Ovary (tissue), 9 donors: Measurements from ENCODE around the gene EML1. TPM values are rescaled to one million over a fixed set of nuclear protein-coding genes. Genes with fewer than 3 reads are reported as not detected.

ENCODE experiments used
- DNase-seq, 5 donors: peaks; one replicate each; pipeline ENCODE4 v3.0.0-alpha.2; 2019 to 2020
- H3K27ac ChIP-seq, 2 donors: fragments of 200-600 bp; one replicate each; pipeline versions ENCODE4 v1.5.1 to v1.8.0; 2019 to 2022
- H3K27me3 ChIP-seq: fragments of 200-600 bp; one replicate; pipeline ENCODE4 v1.8.0; 2022
- H3K36me3 ChIP-seq: fragments of 200-600 bp; sonication (generic); one replicate; pipeline ENCODE4 v1.5.1; 2019
- H3K4me1 ChIP-seq: one replicate; pipeline ENCODE4 v1.8.1; 2013; ENCODE audit warnings: mild to moderate bottlenecking, moderate library complexity; ENCODE audit not compliant: insufficient read depth
- H3K4me3 ChIP-seq: fragments of 200-600 bp; sonication (generic); one replicate; pipeline ENCODE4 v1.5.1; 2017
- H3K9me3 ChIP-seq, 2 donors: fragments of 200-600 bp in 1 of 2; sonication (generic) in 1 of 2; one replicate each; pipeline versions ENCODE4 v1.5.1 to v1.8.1; 2013 to 2019; ENCODE audit warnings: mild to moderate bottlenecking in 1 of 2, moderate library complexity in 1 of 2
- CTCF ChIP-seq, 3 donors: fragments of 450-650 bp in 2 of 3; fragments of 200-600 bp in 1 of 3; IDR thresholded peaks; one replicate each; pipeline versions ENCODE4 v1.5.1 to v1.8.0; 2016 to 2022; ENCODE audit warnings: antibody characterized with exemption in 3 of 3, mild to moderate bottlenecking in 1 of 3
- EP300 ChIP-seq: sonication (generic); formaldehyde crosslinking; IDR thresholded peaks from one replicate; pipeline ENCODE4 v1.6.1; 2017; ENCODE audit warnings: antibody characterized with exemption
- POLR2A ChIP-seq: fragments of 450-650 bp; IDR thresholded peaks from one replicate; pipeline ENCODE4 v1.6.1; 2017; ENCODE audit warnings: antibody characterized with exemption, mild to moderate bottlenecking, moderate library complexity
- WGBS, 3 donors: extraction: QIAGEN DNeasy Blood & Tissue Kit in 1 of 3; methylation state at CpG; one replicate each; pipeline versions ENCODE4 v1.1.5 to v1.1.7; 2013 to 2017; 5-methylcytosine and 5-hydroxymethylcytosine counted together
- intact Hi-C, 4 donors: fragments of 100-400 bp; cut with DNase I; formaldehyde crosslinking; loops; one replicate each; pipeline versions ENCODE4 v1.11.0 to v1.15.1; 2022 to 2023
- polyA plus RNA-seq, 2 donors: library from polyadenylated mRNA; stranded (reverse); fragments of 200-250 nt in 1 of 2; fragments of 350-450 nt in 1 of 2; fragmentation: Illumina TruSeq in 1 of 2; extraction: RNeasy Lipid Tissue Mini Kit (QIAGEN cat#74804) in 1 of 2; gene quantifications; one replicate each; pipeline ENCODE4 v1.2.3, GENCODE V29; 2013 to 2014
- total RNA-seq, 7 donors: library from RNA; depleted of rRNA in 2 of 7; stranded (reverse); fragments of >200 nt in 2 of 7; fragmentation: NEBNext Ultra II Directional in 3 of 7; extraction: Animal tissue kit (Norgen Biotek cat#: 25700) in 3 of 7; gene quantifications; one replicate each; pipeline versions ENCODE4 v1.1.0 to v1.2.4, GENCODE V29; 2016 to 2023
- donor health status: DM: no; HTN: no; CAD: no; lungs with moderate emphysema.
- donor health status: DM: no; HTN: no; CAD: no.
- donor health status: Bipolar disorder and iron deficiency.
- donor health status: DM: yes; HTN: yes; CAD: no.
- donor health status: DM: no; HTN: no; CAD: no.
- donor health status: DM: yes; HTN: yes; CAD: no.

The EML1 gene
- total and polyA plus RNA-seq, 9 donors: 4.4 to 22.3 (median 9.8) TPM

GRCh38 chr14:99855271-99855670 is 62.1 kb downstream of the EML1 start:
- Histone ChIP-seq H3K36me3 (no peaks in the 10 kb centered on the region), H3K27ac (no peak overlapping the region), H3K4me3 (no peak overlapping the region), H3K27me3 (no peaks in the 10 kb centered on the region), H3K4me1 (no peaks in the 10 kb centered on the region), H3K9me3 (no peaks in the 10 kb centered on the region)
- intact Hi-C loops: no loop called here
- no peak for DNase-seq
- TF ChIP-seq CTCF (IDR thresholded peaks at IDR 0.05): no peak
- no peak for TF ChIP-seq EP300
- TF ChIP-seq POLR2A: no peak

- TF ChIP-seq POLR2A (no peak), CTCF (IDR thresholded peaks at IDR 0.05) (no peak), EP300 (no peak)
- Histone ChIP-seq H3K27ac (no peak overlapping the region), H3K4me3 (no peak overlapping the region), H3K9me3 (no peaks in the 10 kb centered on the region), H3K27me3 (no peaks in the 10 kb centered on the region), H3K4me1 (no peaks in the 10 kb centered on the region), H3K36me3 (no peaks in the 10 kb centered on the region)
- intact Hi-C loops: no loop called here
- no peak for DNase-seq
- WGBS, 3 donors: 96 to 100% (median 97%) methylated on average over 1 of the region's 1 CpG
Observed at GRCh38 chr14:99857551-99857950, 64.3 kb downstream of the EML1 start.

- WGBS, 3 donors: 69 to 78% (median 74%) methylated on average over 5 of the region's 5 CpGs
- TF ChIP-seq EP300 (no peak), CTCF (IDR thresholded peaks at IDR 0.05) (no peak), POLR2A (no peak)
- Histone ChIP-seq H3K9me3 (no peaks in the 10 kb centered on the region), H3K27me3 (no peaks in the 10 kb centered on the region), H3K4me3 (no peak overlapping the region), H3K4me1 (no peaks in the 10 kb centered on the region), H3K27ac (no peak overlapping the region), H3K36me3 (no peaks in the 10 kb centered on the region)
- no peak for DNase-seq
- intact Hi-C loops: no loop called here
Observed at GRCh38 chr14:99860219-99860618, 67.0 kb downstream of the EML1 start.

GRCh38 chr14:99862136-99862535 is 68.9 kb downstream of the EML1 start:
- H3K27me3 ChIP-seq: no peaks in the 10 kb centered on the region
- 85 to 93% (median 90%) methylated on average over 4 of the region's 4 CpGs for WGBS, 3 donors
- intact Hi-C loops: no loop called here
- H3K9me3 ChIP-seq: no peaks in the 10 kb centered on the region
- no peaks in the 10 kb centered on the region for H3K36me3 ChIP-seq
- H3K4me1 ChIP-seq: no peaks in the 10 kb centered on the region
- H3K27ac ChIP-seq: no peak overlapping the region
- no peak overlapping the region for H3K4me3 ChIP-seq
- no peak for DNase-seq
- no peak for TF ChIP-seq EP300
- no peak for TF ChIP-seq POLR2A
- no peak for TF ChIP-seq CTCF (IDR thresholded peaks at IDR 0.05)

- Histone ChIP-seq H3K27ac (no peak overlapping the region), H3K9me3 (no peaks in the 10 kb centered on the region), H3K36me3 (no peaks in the 10 kb centered on the region), H3K4me1 (no peaks in the 10 kb centered on the region), H3K4me3 (no peak overlapping the region), H3K27me3 (no peaks in the 10 kb centered on the region)
- 93 to 99% (median 97%) methylated on average over 2 of the region's 2 CpGs for WGBS, 3 donors
- DNase-seq: no peak
- intact Hi-C loops: no loop called here
- no peak for TF ChIP-seq POLR2A
- TF ChIP-seq EP300: no peak
- no peak for TF ChIP-seq CTCF (IDR thresholded peaks at IDR 0.05)
Observed at GRCh38 chr14:99863059-99863458, 69.8 kb downstream of the EML1 start.
